Hepatic stellate cell (primary cell): ENCODE results near the gene ADSS1.
"Not testable (repeated sequence)": the region's sequence is repeated elsewhere in the genome, so short reads cannot be mapped to it uniquely, and the experiment has no call there.

Experiments used
- DNase-seq: peaks from one replicate; pipeline ENCODE4 v3.0.0; 2011; ENCODE audit warnings: low spot score

Gene ADSS1

GRCh38 chr14:104734601-104734990 lies 10.6 kb downstream of the ADSS1 start:
- no peak for DNase-seq

- no peak for DNase-seq
Observed at GRCh38 chr14:104734991-104735779, 11.2 kb downstream of the ADSS1 start.

GRCh38 chr14:104735830-104736642 lies 12.0 kb downstream of the ADSS1 start:
- peak; percentile 61 for DNase-seq

GRCh38 chr14:104738375-104739019 lies 14.5 kb downstream of the ADSS1 start:
- DNase-seq = no peak

- DNase-seq = no peak
Observed at GRCh38 chr14:104739026-104739425, 15.0 kb downstream of the ADSS1 start.

- no peak for DNase-seq
Observed at GRCh38 chr14:104739546-104740516, 15.8 kb downstream of the ADSS1 start.

- DNase-seq = no peak
Observed at GRCh38 chr14:104741108-104741802, 17.2 kb downstream of the ADSS1 start.

GRCh38 chr14:104741803-104742251 lies 17.8 kb downstream of the ADSS1 start:
- no peak for DNase-seq

GRCh38 chr14:104742586-104743455 lies 18.8 kb downstream of the ADSS1 start:
- no peak for DNase-seq

GRCh38 chr14:104743461-104744380 lies 19.7 kb downstream of the ADSS1 start:
- no peak for DNase-seq

GRCh38 chr14:104744484-104744883 lies 20.5 kb downstream of the ADSS1 start:
- DNase-seq = no peak

- DNase-seq = no peak
Observed at GRCh38 chr14:104745431-104745830, 21.4 kb downstream of the ADSS1 start.

GRCh38 chr14:104746071-104746545 lies 22.1 kb downstream of the ADSS1 start:
- no peak for DNase-seq

GRCh38 chr14:104746934-104747481 lies 23.0 kb downstream of the ADSS1 start:
- no peak for DNase-seq

- no peak for DNase-seq
Observed at GRCh38 chr14:104747876-104748275, 23.8 kb downstream of the ADSS1 start.

GRCh38 chr14:104749111-104749649 lies 25.2 kb downstream of the ADSS1 start:
- DNase-seq = no peak

- DNase-seq = no peak
Observed at GRCh38 chr14:104750056-104750752, 26.2 kb downstream of the ADSS1 start.

- DNase-seq = not testable (repeated sequence)
Observed at GRCh38 chr14:104750753-104751057, 26.7 kb downstream of the ADSS1 start.
